Measurements from ENCODE around the gene C4BPA.

The C4BPA gene

DNA sequence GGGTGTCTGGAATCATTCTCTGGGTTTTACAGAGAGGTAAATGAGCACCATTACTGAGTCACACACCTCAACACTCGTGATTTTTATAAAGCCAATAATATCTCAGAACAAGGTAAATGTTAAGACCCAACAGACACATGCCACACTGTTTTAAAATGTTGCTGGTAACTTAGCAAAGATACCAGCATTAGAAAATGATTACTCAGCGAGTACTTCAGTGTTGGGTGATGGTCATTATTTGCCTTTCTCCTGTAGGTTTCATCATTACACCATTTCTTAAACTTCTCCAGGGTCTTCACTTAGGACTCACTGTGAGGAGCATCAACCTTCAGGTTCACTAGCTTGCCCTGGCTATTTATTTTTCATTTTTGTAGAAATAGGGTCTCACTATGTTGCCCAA is 22.2 kb upstream of the C4BPA start:
- H3K27me3 ChIP-seq (ENCODE audit: low read length), result no peaks in the 10 kb centered on the region
- H3K9ac ChIP-seq (ENCODE audit: low read length), result no peak overlapping the region
- no peak for TF ChIP-seq EZH2phosphoT487 (conservative IDR thresholded peaks at IDR 0.05; ENCODE audit: low read length)
- TF ChIP-seq, protein P1, sequence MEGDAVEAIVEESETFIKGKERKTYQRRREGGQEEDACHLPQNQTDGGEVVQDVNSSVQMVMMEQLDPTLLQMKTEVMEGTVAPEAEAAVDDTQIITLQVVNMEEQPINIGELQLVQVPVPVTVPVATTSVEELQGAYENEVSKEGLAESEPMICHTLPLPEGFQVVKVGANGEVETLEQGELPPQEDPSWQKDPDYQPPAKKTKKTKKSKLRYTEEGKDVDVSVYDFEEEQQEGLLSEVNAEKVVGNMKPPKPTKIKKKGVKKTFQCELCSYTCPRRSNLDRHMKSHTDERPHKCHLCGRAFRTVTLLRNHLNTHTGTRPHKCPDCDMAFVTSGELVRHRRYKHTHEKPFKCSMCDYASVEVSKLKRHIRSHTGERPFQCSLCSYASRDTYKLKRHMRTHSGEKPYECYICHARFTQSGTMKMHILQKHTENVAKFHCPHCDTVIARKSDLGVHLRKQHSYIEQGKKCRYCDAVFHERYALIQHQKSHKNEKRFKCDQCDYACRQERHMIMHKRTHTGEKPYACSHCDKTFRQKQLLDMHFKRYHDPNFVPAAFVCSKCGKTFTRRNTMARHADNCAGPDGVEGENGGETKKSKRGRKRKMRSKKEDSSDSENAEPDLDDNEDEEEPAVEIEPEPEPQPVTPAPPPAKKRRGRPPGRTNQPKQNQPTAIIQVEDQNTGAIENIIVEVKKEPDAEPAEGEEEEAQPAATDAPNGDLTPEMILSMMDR (IDR thresholded peaks at IDR 0.05; ENCODE audit: insufficient read depth, low read length, poor library complexity, severe bottlenecking), result no peak
- no peak overlapping the region for H3K27ac ChIP-seq (ENCODE audit: low read depth, low read length)
- H3K9me3 ChIP-seq (ENCODE audit: insufficient read depth, low read length), result no peaks in the 10 kb centered on the region
- H2AFZ ChIP-seq (ENCODE audit: low read depth, low read length, severe bottlenecking), result no peak overlapping the region
- H4K20me1 ChIP-seq (ENCODE audit: low read depth, low read length), result no peaks in the 10 kb centered on the region
- H3K79me2 ChIP-seq (ENCODE audit: insufficient read depth, low read length), result no peaks in the 10 kb centered on the region
- H3K4me3 ChIP-seq (ENCODE audit: insufficient read depth, low read length, poor library complexity, severe bottlenecking), result no peak overlapping the region
- no peak overlapping the region for H3K4me2 ChIP-seq (ENCODE audit: low read depth, low read length, poor library complexity, severe bottlenecking)
- no peaks in the 10 kb centered on the region for H3F3A ChIP-seq (ENCODE audit: insufficient read depth)
- H3K9me2 ChIP-seq (replicated peaks; ENCODE audit: insufficient read depth, low read length), result no peaks in the 10 kb centered on the region
- no peaks in the 10 kb centered on the region for H3K36me3 ChIP-seq (ENCODE audit: low read length)

DNA sequence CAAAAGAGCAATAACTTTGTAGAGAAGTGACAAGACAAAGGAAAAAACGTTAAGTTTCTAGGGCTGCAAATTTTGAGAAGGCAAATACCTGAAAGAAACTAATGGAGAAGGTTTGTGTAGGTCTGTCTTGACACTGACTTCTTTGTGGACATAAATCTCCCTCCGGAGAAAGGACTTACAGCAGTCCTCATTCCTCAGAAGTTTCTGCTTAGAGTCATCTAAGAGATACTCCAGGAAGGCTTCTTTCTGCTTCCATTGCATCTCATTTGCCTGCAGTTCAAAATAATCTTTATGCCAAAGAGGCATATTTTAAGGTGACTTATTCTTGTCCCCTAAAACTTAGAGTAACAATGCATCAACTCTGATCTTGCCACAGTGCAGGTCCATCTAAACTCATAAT is 19.8 kb upstream of the C4BPA start:
- TF ChIP-seq, protein P1 (IDR thresholded peaks at IDR 0.05; ENCODE audit: insufficient read depth, low read length, poor library complexity, severe bottlenecking), result no peak
- no peak for TF ChIP-seq EZH2phosphoT487 (conservative IDR thresholded peaks at IDR 0.05; ENCODE audit: low read length)

DNA sequence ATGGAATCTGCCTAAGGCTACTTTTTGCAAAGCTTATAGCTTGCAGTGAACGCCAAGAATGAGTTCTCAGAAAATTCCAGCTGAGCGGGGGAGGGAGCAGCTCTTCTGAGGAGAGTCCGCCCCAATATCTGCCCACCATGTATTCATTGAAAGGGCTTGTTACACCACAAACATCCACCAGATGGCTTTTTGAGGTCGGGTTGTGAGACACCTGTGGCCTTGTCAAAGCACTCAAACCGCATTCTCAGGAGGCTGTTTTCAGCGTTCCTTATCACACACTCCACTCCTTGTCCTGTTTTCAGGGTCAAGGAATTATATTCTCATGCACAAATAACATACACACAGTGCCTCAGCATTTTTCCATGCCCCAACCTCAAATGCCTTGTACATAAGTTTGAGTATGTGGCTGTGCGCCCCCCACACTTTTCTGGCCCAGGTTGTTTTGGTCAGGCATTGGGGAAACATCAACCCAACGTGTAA is 19.3 kb upstream of the C4BPA start:
- no peak overlapping the region for H3K9ac ChIP-seq (ENCODE audit: low read length)
- H3K36me3 ChIP-seq (ENCODE audit: low read length), result no peaks in the 10 kb centered on the region
- no peaks in the 10 kb centered on the region for H3K27me3 ChIP-seq (ENCODE audit: low read length)
- H3K79me2 ChIP-seq (ENCODE audit: insufficient read depth, low read length), result no peaks in the 10 kb centered on the region
- TF ChIP-seq, protein P1 (IDR thresholded peaks at IDR 0.05; ENCODE audit: insufficient read depth, low read length, poor library complexity, severe bottlenecking), result peak; percentile 31
- TF ChIP-seq EZH2phosphoT487 (conservative IDR thresholded peaks at IDR 0.05; ENCODE audit: low read length), result no peak
- H3K4me2 ChIP-seq (ENCODE audit: low read depth, low read length, poor library complexity, severe bottlenecking), result no peak overlapping the region
- H3F3A ChIP-seq (ENCODE audit: insufficient read depth), result no peaks in the 10 kb centered on the region
- H3K9me2 ChIP-seq (replicated peaks; ENCODE audit: insufficient read depth, low read length), result no peaks in the 10 kb centered on the region
- H4K20me1 ChIP-seq (ENCODE audit: low read depth, low read length), result no peaks in the 10 kb centered on the region
- H3K27ac ChIP-seq (ENCODE audit: low read depth, low read length), result no peak overlapping the region
- no peak overlapping the region for H2AFZ ChIP-seq (ENCODE audit: low read depth, low read length, severe bottlenecking)
- no peak overlapping the region for H3K4me3 ChIP-seq (ENCODE audit: insufficient read depth, low read length, poor library complexity, severe bottlenecking)
- H3K9me3 ChIP-seq (ENCODE audit: insufficient read depth, low read length), result no peaks in the 10 kb centered on the region

More for the DNA sequence above, 19.8 kb upstream of the C4BPA start:
- H3K9ac ChIP-seq (ENCODE audit: low read length), result no peak overlapping the region
- no peaks in the 10 kb centered on the region for H3F3A ChIP-seq (ENCODE audit: insufficient read depth)
- no peak overlapping the region for H2AFZ ChIP-seq (ENCODE audit: low read depth, low read length, severe bottlenecking)
- H3K36me3 ChIP-seq (ENCODE audit: low read length), result no peaks in the 10 kb centered on the region
- no peak overlapping the region for H3K4me3 ChIP-seq (ENCODE audit: insufficient read depth, low read length, poor library complexity, severe bottlenecking)
- H3K27me3 ChIP-seq (ENCODE audit: low read length), result no peaks in the 10 kb centered on the region
- no peak overlapping the region for H3K4me2 ChIP-seq (ENCODE audit: low read depth, low read length, poor library complexity, severe bottlenecking)
- H4K20me1 ChIP-seq (ENCODE audit: low read depth, low read length), result no peaks in the 10 kb centered on the region
- H3K9me3 ChIP-seq (ENCODE audit: insufficient read depth, low read length), result no peaks in the 10 kb centered on the region
- H3K9me2 ChIP-seq (replicated peaks; ENCODE audit: insufficient read depth, low read length), result no peaks in the 10 kb centered on the region
- no peak overlapping the region for H3K27ac ChIP-seq (ENCODE audit: low read depth, low read length)
- no peaks in the 10 kb centered on the region for H3K79me2 ChIP-seq (ENCODE audit: insufficient read depth, low read length)
